Epithelial cell of prostate (primary cell): ENCODE measurements around the gene LENEP.

Source experiments
- DNase-seq: peaks from one replicate; pipeline ENCODE4 v3.0.0-alpha.2; 2011; ENCODE audit warnings: low read depth, low spot score
- H3K27ac ChIP-seq: fragments of 450-650 bp; 2 replicates; pipeline ENCODE4 v1.5.1; 2017; ENCODE audit warnings: mild to moderate bottlenecking

Gene LENEP

GRCh38 chr1:155008015-155008941 lies 14.9 kb downstream of the LENEP start:
- peak overlapping the region; percentile 98 for H3K27ac ChIP-seq
- DNase-seq: no peak

- H3K27ac ChIP-seq: peak overlapping the region; percentile 98
- DNase-seq: no peak
Measured at GRCh38 chr1:155009221-155009711, 15.9 kb downstream of the LENEP start.

- DNase-seq: no peak
- peak overlapping the region; percentile 98 for H3K27ac ChIP-seq
Measured at GRCh38 chr1:155009742-155010141, 16.4 kb downstream of the LENEP start.

- peak overlapping the region; percentile 46 for H3K27ac ChIP-seq
Measured at GRCh38 chr1:155010211-155010918, 17.0 kb downstream of the LENEP start.

GRCh38 chr1:155011004-155011416 lies 17.6 kb downstream of the LENEP start:
- H3K27ac ChIP-seq: peak overlapping the region; percentile 46
- no peak for DNase-seq

More at GRCh38 chr1:155010211-155010918, 17.0 kb downstream of the LENEP start:
- DNase-seq: no peak

- H3K27ac ChIP-seq: peak overlapping the region; percentile 46
- DNase-seq: no peak
Measured at GRCh38 chr1:155011437-155012025, 18.1 kb downstream of the LENEP start.

- no peak for DNase-seq
- H3K27ac ChIP-seq: peak overlapping the region; percentile 46
Measured at GRCh38 chr1:155012026-155012546, 18.7 kb downstream of the LENEP start.

- peak overlapping the region; percentile 46 for H3K27ac ChIP-seq
- DNase-seq: no peak
Measured at GRCh38 chr1:155012776-155013602, 19.6 kb downstream of the LENEP start.

- no peak for DNase-seq
- peak overlapping the region; percentile 46 for H3K27ac ChIP-seq
Measured at GRCh38 chr1:155013632-155014031, 20.2 kb downstream of the LENEP start.

- no peak for DNase-seq
- H3K27ac ChIP-seq: peak overlapping the region; percentile 81
Measured at GRCh38 chr1:155014709-155015508, 21.5 kb downstream of the LENEP start.

- DNase-seq: no peak
- H3K27ac ChIP-seq: peak overlapping the region; percentile 81
Measured at GRCh38 chr1:155015527-155016230, 22.3 kb downstream of the LENEP start.

- peak overlapping the region; percentile 81 for H3K27ac ChIP-seq
- DNase-seq: no peak
Measured at GRCh38 chr1:155016231-155016831, 22.9 kb downstream of the LENEP start.

- H3K27ac ChIP-seq: peak overlapping the region; percentile 81
- peak; percentile 77 for DNase-seq
Measured at GRCh38 chr1:155017041-155017945, 23.9 kb downstream of the LENEP start.

- DNase-seq: no peak
- peak overlapping the region; percentile 81 for H3K27ac ChIP-seq
Measured at GRCh38 chr1:155017946-155018316, 24.5 kb downstream of the LENEP start.

- peak overlapping the region; percentile 81 for H3K27ac ChIP-seq
Measured at GRCh38 chr1:155018617-155019348, 25.4 kb downstream of the LENEP start.

More at GRCh38 chr1:155018617-155019348, 25.4 kb downstream of the LENEP start:
- DNase-seq: no peak
